ENCODE measurements around the gene APAF1.
A peak's percentile ranks its signal among the peaks of the same experiment; 100 is the strongest.

- no peak for TF ChIP-seq POLR2A (IDR thresholded peaks at IDR 0.05)
- peak in 1 of 5 experiments; percentile 16 for TF ChIP-seq CTCF (IDR thresholded peaks at IDR 0.05)
- no peak for TF ChIP-seq POLR2AphosphoS5 (IDR thresholded peaks at IDR 0.05)
- no peak for TF ChIP-seq EP300 (IDR thresholded peaks at IDR 0.05; ENCODE audit: low read depth)
Observed at GRCh38 chr12:98644433-98644711, 718 bp upstream of the APAF1 start.
